Activated T-cell treated with anti-CD3 and anti-CD28 coated beads for 48 hours (primary cell): ENCODE measurements around the gene WIPF2.
"Not testable (repeated sequence)": the region's sequence is repeated elsewhere in the genome, so short reads cannot be mapped to it uniquely, and the experiment has no call there.

Source experiments
- DNase-seq: peaks from one replicate; pipeline ENCODE4 v3.0.0-alpha.2; 2020; ENCODE audit warnings: low read depth

WIPF2 gene

DNA sequence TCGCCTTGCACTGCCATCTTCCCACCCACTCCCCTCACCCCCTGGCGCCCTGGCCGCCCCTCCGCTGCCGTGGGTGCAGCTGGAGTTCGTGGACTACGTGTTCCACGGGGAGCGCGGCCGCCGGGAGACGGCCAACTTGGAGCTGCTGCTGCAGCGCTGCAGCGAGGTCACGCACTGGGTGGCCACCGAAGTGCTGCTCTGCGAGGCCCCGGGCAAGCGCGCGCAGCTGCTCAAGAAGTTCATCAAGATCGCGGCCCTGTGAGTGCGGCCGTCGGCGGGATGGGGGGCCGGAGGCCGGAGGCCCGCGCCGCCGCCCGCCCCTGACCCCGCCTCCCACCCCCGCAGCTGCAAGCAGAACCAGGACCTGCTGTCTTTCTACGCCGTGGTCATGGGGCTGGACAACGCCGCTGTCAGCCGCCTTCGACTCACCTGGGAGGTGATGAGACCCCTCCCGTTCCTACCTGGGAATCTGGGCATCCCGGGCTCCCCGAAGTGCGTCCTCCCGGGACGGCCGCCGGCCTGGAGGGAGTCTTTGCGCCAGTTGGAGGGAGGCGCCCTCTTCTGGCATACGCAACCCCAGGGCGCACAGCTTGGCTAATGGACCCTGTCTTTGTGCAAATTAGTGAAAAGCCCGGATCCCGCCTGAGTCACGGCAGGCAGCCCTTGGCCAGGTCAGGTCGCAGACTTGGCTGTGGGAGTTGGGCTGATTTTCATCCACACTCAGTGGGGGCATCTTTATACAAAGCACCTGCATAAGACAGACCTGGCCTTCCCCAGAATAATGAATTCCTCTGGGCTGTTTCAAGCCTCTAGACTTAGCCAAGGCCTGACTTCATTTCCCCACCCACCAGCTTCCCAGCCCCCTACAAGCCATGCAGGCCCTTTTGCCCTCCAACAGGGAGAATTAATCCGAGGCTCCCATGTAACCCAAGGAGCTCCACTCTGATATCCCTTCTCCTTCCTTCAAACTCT lies 27.6 kb upstream of the WIPF2 start:
- peak; percentile 63 for DNase-seq

- DNase-seq = no peak
These were observed 26.1 kb upstream of the WIPF2 start for GRCh38 chr17:40192961-40193360.

GRCh38 chr17:40194821-40195220 lies 24.3 kb upstream of the WIPF2 start:
- no peak for DNase-seq

GRCh38 chr17:40197550-40197949 lies 21.6 kb upstream of the WIPF2 start:
- DNase-seq = no peak

DNA sequence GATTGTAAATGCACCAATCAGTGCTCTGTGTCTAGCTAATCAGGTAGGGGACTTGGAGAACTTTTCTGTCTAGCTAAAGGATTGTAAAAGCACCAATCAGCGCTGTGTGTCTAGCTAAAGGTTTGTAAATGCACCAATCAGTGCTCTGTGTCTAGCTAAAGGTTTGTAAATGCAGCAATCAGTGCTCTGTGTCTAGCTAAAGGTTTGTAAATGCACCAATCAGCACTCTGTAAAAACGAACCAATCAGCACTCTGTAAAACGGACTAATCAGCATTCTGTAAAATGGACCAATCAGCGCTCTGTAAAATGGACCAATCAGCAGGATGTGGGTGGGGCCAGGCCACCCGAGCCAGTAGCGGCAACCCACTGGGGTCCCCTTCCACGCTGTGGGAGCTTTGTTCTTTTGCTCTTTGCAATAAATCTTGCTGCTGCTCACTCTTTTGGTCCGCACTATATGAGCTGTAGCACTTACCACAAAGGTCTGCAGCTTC lies 21.1 kb upstream of the WIPF2 start:
- DNase-seq = peak; percentile 29

DNA sequence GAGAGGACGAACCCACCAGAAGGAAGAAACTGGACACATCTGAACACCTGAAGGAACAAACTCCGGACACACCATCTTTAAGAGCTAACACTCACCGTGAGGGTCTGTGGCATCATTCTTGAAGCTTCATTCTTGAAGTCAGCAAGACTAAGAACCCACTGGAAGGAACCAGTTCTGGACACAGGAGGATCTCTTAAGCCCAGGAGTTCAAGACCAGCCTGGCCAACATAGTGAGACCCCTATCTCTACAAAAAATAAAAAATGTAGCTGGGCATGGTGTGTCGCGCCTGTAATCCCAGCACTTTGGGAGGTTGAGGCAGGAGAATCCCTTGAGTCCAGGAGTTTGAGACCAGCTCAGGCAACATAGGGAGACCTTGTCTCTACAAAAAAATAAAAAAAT lies 20.5 kb upstream of the WIPF2 start:
- DNase-seq = no peak

- no peak for DNase-seq
These were observed 16.0 kb upstream of the WIPF2 start for GRCh38 chr17:40203131-40203530.

DNA sequence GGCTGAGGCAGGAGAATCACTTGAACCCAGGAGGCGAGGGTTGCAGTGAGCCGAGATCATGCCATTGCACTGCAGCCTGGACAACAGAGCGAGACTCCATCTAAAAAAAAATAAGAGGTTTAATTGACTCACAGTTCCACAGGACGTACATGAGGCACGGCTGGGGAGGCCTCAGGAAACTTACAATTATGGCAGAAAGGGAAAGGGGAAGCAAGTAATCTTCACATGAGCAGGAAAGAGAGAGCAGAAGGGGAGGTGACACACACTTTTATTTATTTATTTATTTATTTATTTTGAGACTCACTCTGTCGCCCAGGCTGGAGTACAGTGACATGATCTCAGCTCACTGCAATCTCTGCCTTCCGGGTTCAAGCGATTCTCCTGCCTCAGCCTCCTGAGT lies 12.9 kb upstream of the WIPF2 start:
- DNase-seq = not testable (repeated sequence)

DNA sequence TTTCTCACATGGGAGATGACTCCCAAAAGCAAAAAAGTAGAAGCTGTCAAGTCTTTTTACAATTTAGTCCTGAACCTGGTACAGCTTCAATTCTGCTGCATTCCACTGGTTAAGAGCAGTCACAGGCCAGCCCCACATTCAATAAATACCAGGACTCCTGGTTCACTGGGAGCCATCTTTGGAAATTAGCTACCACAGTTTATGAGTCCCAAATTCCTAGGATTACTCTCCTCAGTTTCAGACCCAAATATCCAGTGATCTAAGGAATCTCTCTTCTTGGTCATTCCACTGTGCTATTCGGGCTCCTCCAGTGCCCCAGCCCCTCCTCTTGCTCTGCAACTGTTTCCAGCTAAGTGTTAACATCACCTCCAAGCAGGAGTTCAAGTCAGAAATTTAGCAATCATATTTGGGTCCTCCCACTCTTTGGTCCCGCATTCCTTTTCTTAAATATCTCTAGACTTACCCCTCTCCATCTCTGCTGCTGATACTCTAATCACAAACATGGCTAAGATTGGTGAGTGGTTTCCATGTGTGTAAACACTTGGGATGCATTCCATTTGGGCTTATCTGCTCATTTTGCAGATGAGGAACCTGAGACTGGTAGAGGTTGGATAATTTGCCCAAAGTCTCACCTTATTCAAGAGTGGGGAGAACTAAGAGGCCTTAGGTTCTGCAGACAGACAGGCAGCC lies 9.6 kb upstream of the WIPF2 start:
- no peak for DNase-seq

DNA sequence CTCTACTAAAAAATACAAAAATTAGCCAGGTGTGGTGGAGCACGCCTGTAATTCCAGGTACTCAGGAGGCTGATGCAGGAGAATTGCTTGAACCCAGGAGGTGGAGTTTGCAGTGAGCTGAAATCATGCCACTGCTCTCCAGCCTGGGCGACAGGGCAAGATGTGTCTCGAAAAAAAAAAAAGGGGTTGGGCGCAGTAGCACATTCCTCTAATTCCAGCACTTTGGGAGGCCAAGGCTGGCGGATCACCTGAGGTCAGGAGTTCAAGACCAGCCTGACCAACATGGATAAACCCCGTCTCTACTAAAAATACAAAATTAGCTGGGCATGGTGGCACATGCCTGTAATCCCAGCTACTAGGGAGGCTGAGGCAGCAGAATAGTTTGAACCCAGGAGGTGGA lies 5.2 kb upstream of the WIPF2 start:
- not testable (repeated sequence) for DNase-seq

- DNase-seq = no peak
These were observed 931 bp upstream of the WIPF2 start for GRCh38 chr17:40218006-40218739.

GRCh38 chr17:40219594-40220338 lies 662 bp downstream of the WIPF2 start:
- DNase-seq = peak; percentile 23

- DNase-seq = no peak
These were observed 5.8 kb downstream of the WIPF2 start for GRCh38 chr17:40224718-40225550.

GRCh38 chr17:40229146-40229545 lies 10.0 kb downstream of the WIPF2 start:
- not testable (repeated sequence) for DNase-seq

DNA sequence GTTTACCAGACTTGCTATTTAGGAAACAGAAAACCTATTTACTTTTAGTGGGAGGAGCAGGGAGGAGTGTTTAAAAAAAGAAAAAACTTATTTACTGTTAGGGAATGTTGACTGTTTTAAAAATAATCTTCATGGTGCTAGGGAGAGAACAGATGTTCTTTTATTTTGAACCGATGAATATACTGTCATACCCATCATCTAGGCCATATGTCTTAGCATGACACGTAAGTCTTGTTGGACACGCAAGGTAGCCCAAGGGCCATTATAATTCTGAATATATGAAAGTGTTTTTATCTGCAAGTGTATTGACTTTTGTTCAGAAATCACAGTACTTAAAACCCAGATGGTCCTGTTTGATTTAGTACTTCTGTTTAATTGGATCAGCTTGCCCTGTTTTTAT lies 11.6 kb downstream of the WIPF2 start:
- no peak for DNase-seq

DNA sequence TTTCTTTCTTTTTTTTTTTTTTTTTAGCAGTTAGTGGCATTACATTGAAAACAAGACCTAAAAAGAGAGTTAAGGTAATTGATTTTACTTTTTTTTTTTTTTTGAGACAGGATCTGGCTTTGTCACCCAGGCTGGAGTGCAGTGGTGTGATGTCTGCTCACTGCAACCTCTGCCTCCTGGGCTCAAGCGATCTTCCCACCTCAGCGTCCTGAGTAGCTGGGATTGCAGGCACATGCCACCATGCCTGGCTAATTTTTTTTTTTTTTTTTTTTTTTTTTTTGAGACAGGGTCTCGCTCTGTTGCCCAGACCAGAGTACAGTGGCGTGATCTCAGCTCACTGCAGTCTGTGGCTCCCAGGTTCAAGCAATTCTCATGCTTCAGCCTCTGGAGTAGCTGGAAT lies 12.8 kb downstream of the WIPF2 start:
- DNase-seq = not testable (repeated sequence)

DNA sequence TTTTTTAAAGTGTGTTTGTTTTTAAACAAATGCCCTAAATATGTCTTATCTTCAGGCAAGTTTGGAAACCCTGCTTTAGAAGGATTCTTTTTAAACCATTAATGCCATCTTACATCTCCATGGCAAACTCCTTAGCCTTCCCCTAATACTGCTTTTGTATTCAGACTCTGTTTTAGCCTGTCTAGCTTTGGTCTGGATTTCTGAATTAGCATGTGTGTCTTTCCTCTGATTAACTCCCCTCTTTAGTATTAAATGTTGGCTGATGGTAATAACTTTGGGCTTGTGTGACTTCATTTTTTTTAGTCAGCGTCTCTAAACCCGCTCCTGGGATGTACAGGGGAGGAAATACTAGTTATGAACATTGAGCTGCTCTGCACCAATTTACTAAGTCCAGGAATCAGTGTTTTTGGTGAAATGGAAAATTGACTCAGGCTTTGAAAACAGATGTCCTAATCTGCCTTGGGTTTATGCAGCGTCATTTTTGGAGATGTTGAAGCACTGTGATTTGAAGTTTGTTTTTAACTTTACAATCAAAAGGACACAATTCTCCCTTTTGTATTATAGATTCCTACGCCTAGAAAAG lies 22.2 kb downstream of the WIPF2 start:
- DNase-seq = no peak

DNA sequence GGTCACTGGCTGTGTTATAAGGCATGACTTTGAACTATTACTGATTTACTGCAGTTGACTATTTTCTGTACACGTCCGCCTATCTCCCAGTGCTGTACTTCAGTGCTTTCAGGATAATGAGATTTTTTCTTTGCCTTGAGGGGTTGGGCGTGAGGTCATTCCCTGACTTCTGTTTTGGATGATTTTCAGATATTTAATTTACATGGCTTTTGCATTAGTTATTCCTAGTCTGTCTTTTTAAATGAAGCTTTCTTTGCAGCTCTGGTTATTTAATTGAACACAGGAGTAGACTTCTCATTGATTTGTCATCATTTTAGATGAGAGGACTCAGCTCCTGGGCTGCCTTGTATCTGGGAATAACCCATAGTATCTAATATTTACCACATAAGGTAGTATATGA lies 23.7 kb downstream of the WIPF2 start:
- DNase-seq = no peak

GRCh38 chr17:40243761-40244160 lies 24.7 kb downstream of the WIPF2 start:
- DNase-seq = no peak

- DNase-seq = no peak
These were observed 25.2 kb downstream of the WIPF2 start for GRCh38 chr17:40244255-40244654.
